HG03095 (cell line): ENCODE measurements around the gene HAUS3.

Experiments
- ATAC-seq: cut with Tn5 transposase; IDR thresholded peaks from one replicate; pipeline ENCODE4 v1.9.1; 2021; ENCODE audit warnings: moderate library complexity; ENCODE audit not compliant: unreplicated experiment

Gene HAUS3

GRCh38 chr4:2253160-2254084, 11.5 kb upstream of the HAUS3 start:
- no peak for ATAC-seq

GRCh38 chr4:2252530-2253091, 10.7 kb upstream of the HAUS3 start:
- ATAC-seq: no peak

GRCh38 chr4:2251795-2252529, 10.0 kb upstream of the HAUS3 start:
- no peak for ATAC-seq

GRCh38 chr4:2251073-2251794, 9.3 kb upstream of the HAUS3 start:
- ATAC-seq: no peak

DNA sequence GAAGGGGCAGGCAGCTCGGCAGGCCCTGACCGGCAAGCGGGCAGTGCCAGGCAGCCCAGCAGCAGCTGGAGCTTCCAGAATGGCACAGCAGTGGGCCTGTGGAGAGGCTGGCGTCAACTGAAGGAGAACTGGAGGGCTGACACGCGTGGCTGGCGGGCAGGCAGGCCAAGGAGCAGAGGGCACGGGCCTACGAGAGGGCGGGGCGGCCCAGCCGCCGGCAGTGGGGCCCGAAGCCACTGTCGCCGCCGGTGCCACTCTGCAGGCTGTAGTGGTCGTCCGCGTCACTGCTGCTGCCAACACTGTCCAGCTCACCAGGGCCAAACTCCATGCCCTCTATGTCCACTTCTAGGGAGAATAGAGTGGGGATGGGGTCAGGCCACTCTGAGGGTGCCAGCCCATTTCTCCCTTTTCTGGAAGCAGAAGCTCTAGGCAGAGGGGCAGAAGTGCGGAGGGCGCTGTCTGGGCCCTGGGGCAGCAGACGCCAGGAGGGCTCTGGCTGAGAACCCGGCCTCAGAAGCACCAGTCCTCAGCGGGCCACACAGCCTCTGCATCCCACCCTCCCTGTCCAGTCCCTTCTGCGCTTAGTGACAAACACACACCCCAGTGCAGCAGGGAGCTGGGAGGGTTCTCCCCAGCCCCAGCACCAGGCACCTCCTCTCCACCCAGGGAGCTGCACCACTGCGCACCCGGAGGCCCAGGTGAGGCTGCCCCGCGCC, 8.6 kb upstream of the HAUS3 start:
- no peak for ATAC-seq

GRCh38 chr4:2249526-2250356, 7.8 kb upstream of the HAUS3 start:
- ATAC-seq: no peak

GRCh38 chr4:2248821-2249261, 6.9 kb upstream of the HAUS3 start:
- ATAC-seq: no peak

GRCh38 chr4:2248044-2248780, 6.3 kb upstream of the HAUS3 start:
- no peak for ATAC-seq

- ATAC-seq: no peak
These were observed 5.5 kb upstream of the HAUS3 start for GRCh38 chr4:2247128-2248043.

- ATAC-seq: no peak
These were observed 4.6 kb upstream of the HAUS3 start for GRCh38 chr4:2246384-2247127.

DNA sequence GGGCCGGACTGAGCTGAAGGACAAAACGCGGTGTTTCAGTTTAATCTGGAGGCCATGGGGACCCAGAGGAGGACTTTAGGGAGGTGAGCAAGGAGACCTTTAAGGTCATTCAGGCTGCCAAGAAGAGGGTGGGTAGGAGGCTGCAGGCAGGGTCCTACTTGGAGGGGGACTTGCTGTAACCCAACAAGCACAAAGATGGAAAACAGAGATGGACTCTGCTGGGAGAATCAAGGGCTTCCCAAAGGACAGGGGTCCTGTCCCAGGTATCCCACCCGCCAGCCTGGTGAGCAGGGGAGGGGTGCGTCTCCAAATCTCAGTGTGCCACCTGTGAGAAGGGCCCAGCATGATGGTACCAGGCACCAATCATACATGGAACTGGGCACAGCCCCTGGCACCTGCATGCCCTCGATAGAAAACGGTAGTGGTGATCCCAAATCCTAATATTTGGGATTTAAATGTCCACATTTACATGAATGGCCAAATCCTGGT, 3.9 kb upstream of the HAUS3 start:
- no peak for ATAC-seq

GRCh38 chr4:2245057-2245786, 3.3 kb upstream of the HAUS3 start:
- no peak for ATAC-seq

GRCh38 chr4:2243681-2244380, 1.9 kb upstream of the HAUS3 start:
- ATAC-seq: no peak

GRCh38 chr4:2241003-2241402, 918 bp downstream of the HAUS3 start:
- ATAC-seq: no peak

DNA sequence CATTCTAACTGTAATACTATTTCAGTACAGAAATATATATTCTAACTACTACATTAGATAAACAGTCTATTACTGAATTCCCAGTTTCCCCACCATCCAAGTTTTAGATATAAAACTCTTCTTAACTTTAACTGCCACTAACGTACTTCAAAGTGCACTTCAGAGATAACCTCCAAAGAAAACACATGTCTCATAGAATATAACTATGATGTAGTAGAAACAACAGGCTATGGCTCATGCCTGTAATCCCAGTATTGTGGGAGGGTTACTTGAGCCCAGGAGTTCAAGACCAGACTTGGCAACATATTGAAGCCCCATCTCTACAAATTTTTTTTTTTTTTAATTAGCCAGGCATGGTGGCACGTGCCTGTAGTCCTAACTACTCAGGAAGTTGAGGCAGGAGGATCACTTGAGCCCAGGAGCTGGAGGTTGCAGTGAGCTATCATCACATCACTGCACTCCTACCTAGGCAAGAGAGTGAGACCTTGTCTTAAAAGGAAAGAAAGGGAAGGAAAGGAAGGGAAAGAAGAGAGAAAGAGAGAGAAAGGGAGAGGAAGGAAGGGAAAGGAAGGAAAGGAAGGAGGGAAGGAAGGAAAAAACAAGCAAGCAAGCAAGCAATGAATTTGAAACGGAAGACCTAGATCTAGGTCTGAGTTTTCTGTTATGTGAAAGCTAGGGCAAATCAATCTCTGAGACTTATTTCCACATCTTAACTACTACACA, 4.8 kb downstream of the HAUS3 start:
- ATAC-seq: no peak
